HepG2 (cell line): ENCODE results near the gene HECTD4. TPM values are rescaled to one million over a fixed set of nuclear protein-coding genes. Genes with fewer than 3 reads are reported as not detected.

Experiments used
- PRPF4 ChIP-seq: fragments of 200-400 bp; formaldehyde crosslinking; IDR thresholded peaks from 2 replicates; pipeline ENCODE4 v1.6.1; 2016; ENCODE audit warnings: low read length, low read depth; ENCODE audit not compliant: poor library complexity, severe bottlenecking
- RBFOX2 ChIP-seq: fragments of 200-400 bp; formaldehyde crosslinking; IDR thresholded peaks from 2 replicates; pipeline ENCODE4 v1.6.1; 2017; ENCODE audit warnings: low read depth, mild to moderate bottlenecking, low read length
- SOX13 ChIP-seq, 3 experiments: fragments of 450-650 bp in 1 of 3; sonication (generic) in 1 of 3; formaldehyde crosslinking in 1 of 3; IDR thresholded peaks in 2 of 3; conservative IDR thresholded peaks in 1 of 3; 2 replicates each; pipeline versions ENCODE4 v1.5.0 to v1.6.1; 2016 to 2020; ENCODE audit warnings: antibody characterized with exemption in 1 of 3, mild to moderate bottlenecking in 1 of 3, missing compliant biosample characterization in 1 of 3, missing genetic modification reagents in 1 of 3, moderate library complexity in 1 of 3
- SYNCRIP ChIP-seq: fragments of 200-400 bp; formaldehyde crosslinking; IDR thresholded peaks from 2 replicates; pipeline ENCODE4 v1.6.1; 2018; ENCODE audit warnings: mild to moderate bottlenecking, low read depth, low read length; ENCODE audit not compliant: insufficient read depth
- ZNF614 ChIP-seq: IDR thresholded peaks from 2 replicates; pipeline ENCODE4 v1.6.1; 2018; ENCODE audit warnings: missing biosample characterization, missing genetic modification reagents, inconsistent platforms, borderline replicate concordance
- polyA plus RNA-seq, 8 experiments: library from polyadenylated mRNA; depleted of rRNA in 3 of 8; stranded (reverse) in 7 of 8; unstranded in 1 of 8; fragments of >200 nt; fragmentation: Illumina TruSeq in 4 of 8; extraction: Trizol in 4 of 8; gene quantifications; 2 replicates each; pipeline versions ENCODE4 v1.2.1 to v1.2.3, GENCODE V29; 2011 to 2016; ENCODE audit warnings: low read depth in 4 of 8, missing spikeins in 1 of 8, mixed read lengths in 1 of 8; ENCODE audit not compliant: insufficient read depth in 1 of 8
- total RNA-seq, 5 experiments: library from RNA; depleted of rRNA; stranded (reverse); fragments of >200 nt; fragmentation: Illumina TruSeq; extraction: Trizol; gene quantifications; 2 replicates each; pipeline ENCODE4 v1.2.3, GENCODE V29; 2016; ENCODE audit warnings: low read depth in 1 of 5
- TF ChIP-seq, protein P1 (sequence below): sonication (generic); formaldehyde crosslinking; IDR thresholded peaks from 2 replicates; pipeline ENCODE4 v1.5.0; 2020; ENCODE audit warnings: mild to moderate bottlenecking, missing genetic modification reagents
- TF ChIP-seq, protein P2 (sequence below): sonication (generic); formaldehyde crosslinking; IDR thresholded peaks from 2 replicates; pipeline ENCODE4 v1.5.1; 2020; ENCODE audit warnings: mild to moderate bottlenecking, missing genetic modification reagents, moderate library complexity
- TF ChIP-seq, protein P3 (sequence below), 2 experiments: IDR thresholded peaks; 2 replicates each; pipeline ENCODE4 v1.6.1; 2011 to 2012; ENCODE audit warnings: low read length in 2 of 2, borderline replicate concordance in 1 of 2, low read depth in 1 of 2, mild to moderate bottlenecking in 1 of 2, moderate library complexity in 1 of 2
- TF ChIP-seq, protein P4 (sequence below): sonication (generic); formaldehyde crosslinking; IDR thresholded peaks from 2 replicates; pipeline ENCODE4 v1.4.0; 2020; ENCODE audit warnings: missing genetic modification reagents
- TF ChIP-seq, protein P5 (sequence below): sonication (generic); formaldehyde crosslinking; IDR thresholded peaks from 2 replicates; pipeline ENCODE4 v1.8.1; 2023; ENCODE audit warnings: mild to moderate bottlenecking, inconsistent platforms, moderate library complexity, missing genetic modification reagents, borderline replicate concordance
- TF ChIP-seq, protein P6 (sequence below): sonication (generic); formaldehyde crosslinking; IDR thresholded peaks from 2 replicates; pipeline ENCODE4 v1.5.1; 2020; ENCODE audit warnings: missing genetic modification reagents, mild to moderate bottlenecking, borderline replicate concordance

HECTD4 gene
- total and polyA plus RNA-seq, 2 of the 13 experiments (the other 11 are each of a cell fraction or from before 2014, with no cell fraction given) = 9.0 to 11.4 TPM

DNA sequence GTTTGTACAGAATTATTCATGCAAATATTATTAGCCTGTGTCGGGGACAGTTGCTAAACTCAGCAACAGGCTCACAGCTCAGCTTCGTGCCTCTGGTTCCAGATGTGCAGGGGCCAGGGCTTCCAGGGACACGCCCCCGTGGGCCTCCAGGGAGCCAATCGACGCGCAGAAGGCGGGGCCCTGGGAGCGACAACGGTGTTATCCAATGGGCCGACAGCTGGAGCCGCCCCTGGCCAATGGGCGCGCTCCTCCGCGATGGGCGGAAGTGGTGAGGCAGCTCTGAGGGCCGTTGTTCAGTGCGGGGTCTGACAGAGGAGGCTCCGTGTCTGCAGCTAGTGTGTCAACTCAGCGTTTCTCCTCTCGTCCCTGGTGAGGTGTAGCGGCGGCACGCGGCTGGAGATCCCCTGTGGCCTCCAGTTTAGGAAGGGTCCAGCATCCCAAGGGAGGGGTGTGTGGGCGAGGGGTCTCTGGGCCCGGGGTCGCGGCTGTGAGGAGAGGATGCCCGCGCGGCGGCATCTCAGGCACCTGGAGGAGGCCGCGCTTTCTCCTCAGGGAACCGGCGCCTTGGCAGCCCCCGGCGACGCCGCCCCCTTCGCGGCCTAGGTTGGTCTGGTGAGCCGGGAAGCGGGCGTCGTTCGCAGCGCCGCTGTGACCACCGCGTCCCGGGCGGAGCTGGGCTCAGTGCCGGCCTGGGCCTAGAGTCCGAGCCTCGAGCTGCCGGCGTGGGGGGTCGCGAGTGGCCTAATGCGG, 256.8 kb downstream of the HECTD4 start, which contains the start of gene TRAFD1 (continued):
- TF ChIP-seq RBFOX2 = peak; percentile 83
- TF ChIP-seq, protein P1, sequence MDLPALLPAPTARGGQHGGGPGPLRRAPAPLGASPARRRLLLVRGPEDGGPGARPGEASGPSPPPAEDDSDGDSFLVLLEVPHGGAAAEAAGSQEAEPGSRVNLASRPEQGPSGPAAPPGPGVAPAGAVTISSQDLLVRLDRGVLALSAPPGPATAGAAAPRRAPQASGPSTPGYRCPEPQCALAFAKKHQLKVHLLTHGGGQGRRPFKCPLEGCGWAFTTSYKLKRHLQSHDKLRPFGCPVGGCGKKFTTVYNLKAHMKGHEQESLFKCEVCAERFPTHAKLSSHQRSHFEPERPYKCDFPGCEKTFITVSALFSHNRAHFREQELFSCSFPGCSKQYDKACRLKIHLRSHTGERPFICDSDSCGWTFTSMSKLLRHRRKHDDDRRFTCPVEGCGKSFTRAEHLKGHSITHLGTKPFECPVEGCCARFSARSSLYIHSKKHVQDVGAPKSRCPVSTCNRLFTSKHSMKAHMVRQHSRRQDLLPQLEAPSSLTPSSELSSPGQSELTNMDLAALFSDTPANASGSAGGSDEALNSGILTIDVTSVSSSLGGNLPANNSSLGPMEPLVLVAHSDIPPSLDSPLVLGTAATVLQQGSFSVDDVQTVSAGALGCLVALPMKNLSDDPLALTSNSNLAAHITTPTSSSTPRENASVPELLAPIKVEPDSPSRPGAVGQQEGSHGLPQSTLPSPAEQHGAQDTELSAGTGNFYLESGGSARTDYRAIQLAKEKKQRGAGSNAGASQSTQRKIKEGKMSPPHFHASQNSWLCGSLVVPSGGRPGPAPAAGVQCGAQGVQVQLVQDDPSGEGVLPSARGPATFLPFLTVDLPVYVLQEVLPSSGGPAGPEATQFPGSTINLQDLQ = no peak
- TF ChIP-seq SYNCRIP = no peak
- TF ChIP-seq, protein P2, sequence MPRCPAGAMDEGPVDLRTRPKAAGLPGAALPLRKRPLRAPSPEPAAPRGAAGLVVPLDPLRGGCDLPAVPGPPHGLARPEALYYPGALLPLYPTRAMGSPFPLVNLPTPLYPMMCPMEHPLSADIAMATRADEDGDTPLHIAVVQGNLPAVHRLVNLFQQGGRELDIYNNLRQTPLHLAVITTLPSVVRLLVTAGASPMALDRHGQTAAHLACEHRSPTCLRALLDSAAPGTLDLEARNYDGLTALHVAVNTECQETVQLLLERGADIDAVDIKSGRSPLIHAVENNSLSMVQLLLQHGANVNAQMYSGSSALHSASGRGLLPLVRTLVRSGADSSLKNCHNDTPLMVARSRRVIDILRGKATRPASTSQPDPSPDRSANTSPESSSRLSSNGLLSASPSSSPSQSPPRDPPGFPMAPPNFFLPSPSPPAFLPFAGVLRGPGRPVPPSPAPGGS (CRISPR knock-in tag) = no peak; the same call in 1 of the 2 replicates
- no peak for TF ChIP-seq SOX13 (IDR thresholded peaks at IDR 0.05)
- no peak for TF ChIP-seq SOX13 (CRISPR knock-in tag; conservative IDR thresholded peaks at IDR 0.05 in 1 of 2, IDR thresholded peaks at IDR 0.05 in 1 of 2)
- TF ChIP-seq, protein P3, sequence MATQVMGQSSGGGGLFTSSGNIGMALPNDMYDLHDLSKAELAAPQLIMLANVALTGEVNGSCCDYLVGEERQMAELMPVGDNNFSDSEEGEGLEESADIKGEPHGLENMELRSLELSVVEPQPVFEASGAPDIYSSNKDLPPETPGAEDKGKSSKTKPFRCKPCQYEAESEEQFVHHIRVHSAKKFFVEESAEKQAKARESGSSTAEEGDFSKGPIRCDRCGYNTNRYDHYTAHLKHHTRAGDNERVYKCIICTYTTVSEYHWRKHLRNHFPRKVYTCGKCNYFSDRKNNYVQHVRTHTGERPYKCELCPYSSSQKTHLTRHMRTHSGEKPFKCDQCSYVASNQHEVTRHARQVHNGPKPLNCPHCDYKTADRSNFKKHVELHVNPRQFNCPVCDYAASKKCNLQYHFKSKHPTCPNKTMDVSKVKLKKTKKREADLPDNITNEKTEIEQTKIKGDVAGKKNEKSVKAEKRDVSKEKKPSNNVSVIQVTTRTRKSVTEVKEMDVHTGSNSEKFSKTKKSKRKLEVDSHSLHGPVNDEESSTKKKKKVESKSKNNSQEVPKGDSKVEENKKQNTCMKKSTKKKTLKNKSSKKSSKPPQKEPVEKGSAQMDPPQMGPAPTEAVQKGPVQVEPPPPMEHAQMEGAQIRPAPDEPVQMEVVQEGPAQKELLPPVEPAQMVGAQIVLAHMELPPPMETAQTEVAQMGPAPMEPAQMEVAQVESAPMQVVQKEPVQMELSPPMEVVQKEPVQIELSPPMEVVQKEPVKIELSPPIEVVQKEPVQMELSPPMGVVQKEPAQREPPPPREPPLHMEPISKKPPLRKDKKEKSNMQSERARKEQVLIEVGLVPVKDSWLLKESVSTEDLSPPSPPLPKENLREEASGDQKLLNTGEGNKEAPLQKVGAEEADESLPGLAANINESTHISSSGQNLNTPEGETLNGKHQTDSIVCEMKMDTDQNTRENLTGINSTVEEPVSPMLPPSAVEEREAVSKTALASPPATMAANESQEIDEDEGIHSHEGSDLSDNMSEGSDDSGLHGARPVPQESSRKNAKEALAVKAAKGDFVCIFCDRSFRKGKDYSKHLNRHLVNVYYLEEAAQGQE (IDR thresholded peaks at IDR 0.05; ENCODE audit: borderline replicate concordance in 1 of 2, low read depth in 1 of 2, low read length in 2 of 2) = no peak
- TF ChIP-seq, protein P4, sequence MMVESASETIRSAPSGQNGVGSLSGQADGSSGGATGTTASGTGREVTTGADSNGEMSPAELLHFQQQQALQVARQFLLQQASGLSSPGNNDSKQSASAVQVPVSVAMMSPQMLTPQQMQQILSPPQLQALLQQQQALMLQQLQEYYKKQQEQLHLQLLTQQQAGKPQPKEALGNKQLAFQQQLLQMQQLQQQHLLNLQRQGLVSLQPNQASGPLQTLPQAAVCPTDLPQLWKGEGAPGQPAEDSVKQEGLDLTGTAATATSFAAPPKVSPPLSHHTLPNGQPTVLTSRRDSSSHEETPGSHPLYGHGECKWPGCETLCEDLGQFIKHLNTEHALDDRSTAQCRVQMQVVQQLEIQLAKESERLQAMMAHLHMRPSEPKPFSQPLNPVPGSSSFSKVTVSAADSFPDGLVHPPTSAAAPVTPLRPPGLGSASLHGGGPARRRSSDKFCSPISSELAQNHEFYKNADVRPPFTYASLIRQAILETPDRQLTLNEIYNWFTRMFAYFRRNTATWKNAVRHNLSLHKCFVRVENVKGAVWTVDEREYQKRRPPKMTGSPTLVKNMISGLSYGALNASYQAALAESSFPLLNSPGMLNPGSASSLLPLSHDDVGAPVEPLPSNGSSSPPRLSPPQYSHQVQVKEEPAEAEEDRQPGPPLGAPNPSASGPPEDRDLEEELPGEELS (CRISPR knock-in tag) = no peak; the same call in 1 of the 2 replicates
- TF ChIP-seq, protein P5, sequence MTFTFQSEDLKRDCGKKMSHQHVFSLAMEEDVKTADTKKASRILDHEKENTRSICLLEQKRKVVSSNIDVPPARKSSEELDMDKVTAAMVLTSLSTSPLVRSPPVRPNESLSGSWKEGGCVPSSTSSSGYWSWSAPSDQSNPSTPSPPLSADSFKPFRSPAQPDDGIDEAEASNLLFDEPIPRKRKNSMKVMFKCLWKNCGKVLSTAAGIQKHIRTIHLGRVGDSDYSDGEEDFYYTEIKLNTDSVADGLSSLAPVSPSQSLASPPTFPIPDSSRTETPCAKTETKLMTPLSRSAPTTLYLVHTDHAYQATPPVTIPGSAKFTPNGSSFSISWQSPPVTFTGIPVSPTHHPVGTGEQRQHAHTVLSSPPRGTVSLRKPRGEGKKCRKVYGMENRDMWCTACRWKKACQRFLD (CRISPR knock-in tag) = peak; percentile 76; the same call in 1 of the 2 replicates
- TF ChIP-seq PRPF4 = no peak
- peak; percentile 34; the same call in 1 of the 2 replicates for TF ChIP-seq ZNF614 (CRISPR knock-in tag)
- TF ChIP-seq, protein P6, sequence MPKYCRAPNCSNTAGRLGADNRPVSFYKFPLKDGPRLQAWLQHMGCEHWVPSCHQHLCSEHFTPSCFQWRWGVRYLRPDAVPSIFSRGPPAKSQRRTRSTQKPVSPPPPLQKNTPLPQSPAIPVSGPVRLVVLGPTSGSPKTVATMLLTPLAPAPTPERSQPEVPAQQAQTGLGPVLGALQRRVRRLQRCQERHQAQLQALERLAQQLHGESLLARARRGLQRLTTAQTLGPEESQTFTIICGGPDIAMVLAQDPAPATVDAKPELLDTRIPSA (CRISPR knock-in tag) = 0 out of 2 replicates have a peak, but pooled peaks have one; percentile 23
